Measurements from ENCODE around the gene CPNE5. TPM values are rescaled to one million over a fixed set of nuclear protein-coding genes. Genes with fewer than 3 reads are reported as not detected.

Gene CPNE5
- total and polyA plus RNA-seq, 2 of the 4 experiments (the other 2 are of a cell fraction), result 0.07 TPM; not detected in 1

DNA sequence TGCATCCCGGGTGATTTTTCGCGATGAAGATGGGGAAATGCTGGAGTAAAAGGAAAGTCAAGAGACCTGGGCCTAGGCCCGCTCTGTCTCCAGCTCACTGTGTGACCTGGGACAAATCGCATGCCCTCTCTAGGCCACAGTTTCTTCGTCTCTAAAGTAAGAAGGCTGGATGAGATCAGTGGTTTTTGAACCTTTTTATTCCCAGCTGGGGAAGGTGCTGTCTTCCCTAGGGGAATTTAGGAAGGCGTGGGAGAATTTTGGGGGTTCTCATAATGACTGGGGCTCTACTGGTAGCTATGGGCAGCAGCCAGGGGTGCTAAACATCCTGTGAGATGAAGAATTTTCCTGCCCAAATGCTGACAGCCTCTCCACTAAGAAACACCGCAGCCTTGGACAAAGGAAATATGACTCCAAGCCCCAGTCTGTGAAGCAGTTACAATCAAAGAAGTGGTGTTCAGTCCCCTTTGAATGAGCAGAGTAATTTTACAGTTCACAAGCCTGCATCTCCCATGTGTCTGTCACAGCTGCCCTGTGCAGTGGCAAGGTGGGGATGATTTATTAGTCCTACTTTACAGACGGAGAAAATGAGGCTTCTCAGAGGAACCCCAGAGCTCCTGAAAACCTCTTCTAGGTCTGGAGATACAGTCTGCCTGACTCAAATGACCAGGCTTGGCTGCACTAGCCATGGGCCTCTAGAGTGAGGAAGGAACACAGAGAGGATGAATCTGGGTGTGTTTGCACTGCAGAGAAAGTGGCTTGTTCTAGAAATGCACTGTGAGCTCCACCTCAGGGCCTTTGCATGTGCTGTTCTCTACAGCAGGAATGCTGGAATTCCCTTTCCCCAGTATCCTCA, 84.4 kb downstream of the CPNE5 start:
- Histone ChIP-seq H3K23ac (ENCODE audit: low read depth, low read length) (no peak overlapping the region), H2BK15ac (ENCODE audit: low read depth, low read length) (no peak overlapping the region), H3K4me3 (ENCODE audit: insufficient read depth, low read depth, low read length) (no peak overlapping the region), H2BK5ac (ENCODE audit: low read depth, low read length, poor library complexity, severe bottlenecking) (no peak overlapping the region), H3K9ac (ENCODE audit: low read depth, low read length) (no peak overlapping the region), H3K9me3 (ENCODE audit: control insufficient read depth, insufficient read depth, low read length) (peaks cover 8% of the 10 kb centered on the region; the same call in 1 of the 2 replicates), H3K9me1 (ENCODE audit: insufficient read depth, low read length) (0 out of 2 replicates have a peak, but pooled peaks cover 4% of the 10 kb centered on the region), H3K4ac (ENCODE audit: low read depth, low read length) (no peak overlapping the region), H3K14ac (replicated peaks; ENCODE audit: low read depth, low read length) (no peak overlapping the region), H3K18ac (ENCODE audit: low read depth, low read length) (no peak overlapping the region), H3K56ac (ENCODE audit: extremely low read depth, insufficient read depth, low read length) (no peak overlapping the region), H3K4me2 (ENCODE audit: low read depth, low read length) (no peak overlapping the region), H3K79me1 (ENCODE audit: low read depth in 1 of 2, low read length in 2 of 2) (no peaks in the 10 kb centered on the region), H2AK9ac (replicated peaks; ENCODE audit: low read depth, low read length, poor library complexity) (no peak overlapping the region), H4K8ac (ENCODE audit: low read depth in 2 of 2, low read length in 2 of 2) (no peak overlapping the region), H2AK5ac (ENCODE audit: low read depth, low read length) (no peak overlapping the region), H4K5ac (ENCODE audit: low read depth, low read length) (no peak overlapping the region), H4K20me1 (ENCODE audit: insufficient read depth, low read length) (no peaks in the 10 kb centered on the region), H3K4me1 (ENCODE audit: control insufficient read depth, insufficient read depth, low read length) (no peaks in the 10 kb centered on the region; the same call in 1 of the 2 replicates), H2BK120ac (ENCODE audit: low read depth, low read length) (no peak overlapping the region), H3K36me3 (ENCODE audit: control insufficient read depth, insufficient read depth, low read length) (no peaks in the 10 kb centered on the region), H2AFZ (replicated peaks; ENCODE audit: low read length, poor library complexity) (no peak overlapping the region), H3K27ac (ENCODE audit: insufficient read depth, low read length) (no peak overlapping the region), H4K91ac (ENCODE audit: insufficient read depth, low read depth, low read length) (no peak overlapping the region), H3K27me3 (ENCODE audit: control insufficient read depth, insufficient read depth, low read length) (peaks cover 2% of the 10 kb centered on the region; the same call in 1 of the 2 replicates), H2BK20ac (ENCODE audit: low read depth, low read length) (no peak overlapping the region)
- in situ Hi-C loops (cut with MboI; ENCODE audit: low sequenced_read_pairs), result loop anchor here (5.0 kb wide), 2 partner anchors 53 to 133 kb away; no protein-coding TSS in a partner anchor
- ChIA-PET CTCF (no interaction called here), POLR2A (ENCODE audit: unreplicated experiment) (no interaction called here)
- ATAC-seq (ENCODE audit: low read depth), result no peak
- DNase-seq, result no peak
- WGBS, 2 experiments (ENCODE audit: extremely low coverage in 2 of 2, insufficient read length in 1 of 2), result 100% methylated on average over 1 of the region's 9 CpGs; no CpG with 5 or more reads in 1 of the 2 experiments
- dilution Hi-C loops (cut with HindIII; ENCODE audit: low sequenced_read_pairs, unreplicated experiment), result no loop called here
- no TSS peak for BruUV-seq (replicated peaks)
- intact Hi-C loops (cut with micrococcal nuclease), result no loop called here
- TF ChIP-seq MAZ (IDR thresholded peaks at IDR 0.05; ENCODE audit: borderline replicate concordance, low read depth, low read length) (no peak), SMC3 (IDR thresholded peaks at IDR 0.05; ENCODE audit: low read depth, low read length) (no peak), RAD21 (IDR thresholded peaks at IDR 0.05; ENCODE audit: low read length) (no peak), FOS (IDR thresholded peaks at IDR 0.05; ENCODE audit: low read depth, low read length) (no peak), MAFK (IDR thresholded peaks at IDR 0.05; ENCODE audit: low read depth, low read length) (no peak), RFX5 (IDR thresholded peaks at IDR 0.05; ENCODE audit: low read depth, low read length) (no peak), CHD1 (IDR thresholded peaks at IDR 0.05; ENCODE audit: low read depth, low read length) (no peak), CEBPB (IDR thresholded peaks at IDR 0.05; ENCODE audit: low read depth, low read length) (no peak), POLR2A (IDR thresholded peaks at IDR 0.05; ENCODE audit: low read depth, low read length) (no peak), MXI1 (IDR thresholded peaks at IDR 0.05; ENCODE audit: borderline replicate concordance, low read depth, low read length) (no peak), BHLHE40 (IDR thresholded peaks at IDR 0.05; ENCODE audit: low read depth, low read length) (no peak), NFE2L2 (IDR thresholded peaks at IDR 0.05; ENCODE audit: low read depth, low read length) (no peak)
- TF ChIP-seq, protein P1, sequence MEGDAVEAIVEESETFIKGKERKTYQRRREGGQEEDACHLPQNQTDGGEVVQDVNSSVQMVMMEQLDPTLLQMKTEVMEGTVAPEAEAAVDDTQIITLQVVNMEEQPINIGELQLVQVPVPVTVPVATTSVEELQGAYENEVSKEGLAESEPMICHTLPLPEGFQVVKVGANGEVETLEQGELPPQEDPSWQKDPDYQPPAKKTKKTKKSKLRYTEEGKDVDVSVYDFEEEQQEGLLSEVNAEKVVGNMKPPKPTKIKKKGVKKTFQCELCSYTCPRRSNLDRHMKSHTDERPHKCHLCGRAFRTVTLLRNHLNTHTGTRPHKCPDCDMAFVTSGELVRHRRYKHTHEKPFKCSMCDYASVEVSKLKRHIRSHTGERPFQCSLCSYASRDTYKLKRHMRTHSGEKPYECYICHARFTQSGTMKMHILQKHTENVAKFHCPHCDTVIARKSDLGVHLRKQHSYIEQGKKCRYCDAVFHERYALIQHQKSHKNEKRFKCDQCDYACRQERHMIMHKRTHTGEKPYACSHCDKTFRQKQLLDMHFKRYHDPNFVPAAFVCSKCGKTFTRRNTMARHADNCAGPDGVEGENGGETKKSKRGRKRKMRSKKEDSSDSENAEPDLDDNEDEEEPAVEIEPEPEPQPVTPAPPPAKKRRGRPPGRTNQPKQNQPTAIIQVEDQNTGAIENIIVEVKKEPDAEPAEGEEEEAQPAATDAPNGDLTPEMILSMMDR (conservative IDR thresholded peaks at IDR 0.05; ENCODE audit: low read depth, low read length), result no peak
- TF ChIP-seq, protein P2, sequence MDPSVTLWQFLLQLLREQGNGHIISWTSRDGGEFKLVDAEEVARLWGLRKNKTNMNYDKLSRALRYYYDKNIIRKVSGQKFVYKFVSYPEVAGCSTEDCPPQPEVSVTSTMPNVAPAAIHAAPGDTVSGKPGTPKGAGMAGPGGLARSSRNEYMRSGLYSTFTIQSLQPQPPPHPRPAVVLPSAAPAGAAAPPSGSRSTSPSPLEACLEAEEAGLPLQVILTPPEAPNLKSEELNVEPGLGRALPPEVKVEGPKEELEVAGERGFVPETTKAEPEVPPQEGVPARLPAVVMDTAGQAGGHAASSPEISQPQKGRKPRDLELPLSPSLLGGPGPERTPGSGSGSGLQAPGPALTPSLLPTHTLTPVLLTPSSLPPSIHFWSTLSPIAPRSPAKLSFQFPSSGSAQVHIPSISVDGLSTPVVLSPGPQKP (IDR thresholded peaks at IDR 0.05; ENCODE audit: borderline replicate concordance, low read depth, low read length), result no peak
- TF ChIP-seq, protein P3, sequence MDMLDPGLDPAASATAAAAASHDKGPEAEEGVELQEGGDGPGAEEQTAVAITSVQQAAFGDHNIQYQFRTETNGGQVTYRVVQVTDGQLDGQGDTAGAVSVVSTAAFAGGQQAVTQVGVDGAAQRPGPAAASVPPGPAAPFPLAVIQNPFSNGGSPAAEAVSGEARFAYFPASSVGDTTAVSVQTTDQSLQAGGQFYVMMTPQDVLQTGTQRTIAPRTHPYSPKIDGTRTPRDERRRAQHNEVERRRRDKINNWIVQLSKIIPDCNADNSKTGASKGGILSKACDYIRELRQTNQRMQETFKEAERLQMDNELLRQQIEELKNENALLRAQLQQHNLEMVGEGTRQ (IDR thresholded peaks at IDR 0.05; ENCODE audit: low read depth, low read length), result no peak
